Fibroblast of lung (primary cell): ENCODE data around the gene FBLN2. TPM values are rescaled to one million over a fixed set of nuclear protein-coding genes. Genes with fewer than 3 reads are reported as not detected.

Source experiments
- DNase-seq, 2 donors: peaks; one replicate each; pipeline versions ENCODE4 v3.0.0 to v3.0.0-alpha.2; 2010; ENCODE audit warnings: low read depth in 2 of 2
- H2AFZ ChIP-seq: 2 replicates; pipeline ENCODE4 v1.5.1; 2012; ENCODE audit warnings: low read length, control low read depth, inconsistent platforms
- H3K27ac ChIP-seq: 2 replicates; pipeline ENCODE4 v1.5.1; 2011; ENCODE audit warnings: low read length, control low read depth; ENCODE audit not compliant: insufficient read depth
- H3K27me3 ChIP-seq: 2 replicates; pipeline ENCODE4 v1.5.1; 2011; ENCODE audit warnings: mild to moderate bottlenecking, low read length; ENCODE audit not compliant: control insufficient read depth, insufficient read depth
- H3K36me3 ChIP-seq: 2 replicates; pipeline ENCODE4 v1.5.1; 2011; ENCODE audit warnings: low read length; ENCODE audit not compliant: control insufficient read depth, insufficient read depth
- H3K4me1 ChIP-seq: 2 replicates; pipeline ENCODE4 v1.5.1; 2011; ENCODE audit warnings: low read length; ENCODE audit not compliant: control insufficient read depth, insufficient read depth; ENCODE audit errors: extremely low read depth
- H3K4me2 ChIP-seq: 2 replicates; pipeline ENCODE4 v1.5.1; 2011; ENCODE audit warnings: low read length, control low read depth; ENCODE audit not compliant: insufficient read depth; ENCODE audit errors: extremely low read depth
- H3K4me3 ChIP-seq, 4 experiments: fragments of 200-600 bp in 1 of 4; sonication (generic) in 1 of 4; replicated peaks in 1 of 4; 2 replicates each; pipeline ENCODE4 v1.5.1; 2011 to 2016; ENCODE audit warnings: low read length in 4 of 4, low read depth in 3 of 4, mild to moderate bottlenecking in 3 of 4, control low read depth in 2 of 4, inconsistent platforms in 1 of 4, mixed read lengths in 1 of 4; ENCODE audit not compliant: insufficient read depth in 1 of 4; ENCODE audit errors: control extremely low read depth in 1 of 4
- H3K79me2 ChIP-seq: 2 replicates; pipeline ENCODE4 v1.5.1; 2012; ENCODE audit warnings: mild to moderate bottlenecking, low read length, inconsistent platforms; ENCODE audit not compliant: control insufficient read depth, insufficient read depth
- H3K9ac ChIP-seq: 2 replicates; pipeline ENCODE4 v1.5.1; 2011; ENCODE audit warnings: mild to moderate bottlenecking, low read length, control low read depth; ENCODE audit not compliant: insufficient read depth
- H3K9me3 ChIP-seq: 2 replicates; pipeline ENCODE4 v1.5.1; 2012; ENCODE audit warnings: low read depth, low read length; ENCODE audit not compliant: control insufficient read depth, insufficient read depth
- H4K20me1 ChIP-seq: 2 replicates; pipeline ENCODE4 v1.5.1; 2011; ENCODE audit warnings: low read length; ENCODE audit not compliant: control insufficient read depth, insufficient read depth; ENCODE audit errors: extremely low read depth
- CTCF ChIP-seq, 2 donors: IDR thresholded peaks in 1 of 2; conservative IDR thresholded peaks in 1 of 2; 1 replicate in 1 of 2; 2 replicates in 1 of 2; pipeline ENCODE4 v1.5.1; 2011 to 2012; ENCODE audit warnings: low read length in 2 of 2, control low read depth in 1 of 2, inconsistent platforms in 1 of 2, low read depth in 1 of 2, mild to moderate bottlenecking in 1 of 2
- EZH2 ChIP-seq: IDR thresholded peaks from 2 replicates; pipeline ENCODE4 v1.5.1; 2012; ENCODE audit warnings: low read length, control low read depth, mild to moderate bottlenecking; ENCODE audit errors: missing control alignments
- polyA plus RNA-seq, 2 donors: library from polyadenylated mRNA; depleted of rRNA in 1 of 2; stranded (reverse) in 1 of 2; unstranded in 1 of 2; fragments of >200 nt; gene quantifications; 2 replicates each; pipeline ENCODE4 v1.2.1, GENCODE V29; 2011 to 2012; ENCODE audit warnings: missing spikeins in 1 of 2
- total RNA-seq: library from RNA; depleted of rRNA; stranded (reverse); fragments of >200 nt; gene quantifications from 2 replicates; pipeline ENCODE4 v1.2.1, GENCODE V29; 2014

FBLN2 gene
- total and polyA plus RNA-seq, 2 donors (not counting 1 experiment from before 2014, with no cell fraction given), result 25.4 to 138 TPM

GRCh38 chr3:13652728-13653127, 103.8 kb downstream of the FBLN2 start:
- no peak for TF ChIP-seq CTCF (conservative IDR thresholded peaks at IDR 0.05 in 1 of 2, IDR thresholded peaks at IDR 0.05 in 1 of 2; ENCODE audit: low read depth in 1 of 2, low read length in 2 of 2)
- TF ChIP-seq EZH2, result no peak

GRCh38 chr3:13653631-13654279, 104.8 kb downstream of the FBLN2 start:
- no peak overlapping the region for H3K4me2 ChIP-seq
- H3K27me3 ChIP-seq, result no peaks in the 10 kb centered on the region
- H3K4me1 ChIP-seq, result no peaks in the 10 kb centered on the region
- DNase-seq, result no peak
- no peak overlapping the region for H3K27ac ChIP-seq
- TF ChIP-seq EZH2, result no peak
- no peak for TF ChIP-seq CTCF (conservative IDR thresholded peaks at IDR 0.05 in 1 of 2, IDR thresholded peaks at IDR 0.05 in 1 of 2; ENCODE audit: low read depth in 1 of 2, low read length in 2 of 2)
- H3K36me3 ChIP-seq, result no peaks in the 10 kb centered on the region
- H3K79me2 ChIP-seq, result no peaks in the 10 kb centered on the region
- no peak overlapping the region for H2AFZ ChIP-seq
- no peaks in the 10 kb centered on the region for H4K20me1 ChIP-seq
- no peaks in the 10 kb centered on the region for H3K9me3 ChIP-seq
- no peak overlapping the region for H3K4me3 ChIP-seq
- no peak overlapping the region for H3K9ac ChIP-seq

More at GRCh38 chr3:13652728-13653127, 103.8 kb downstream of the FBLN2 start:
- H3K4me3 ChIP-seq, result no peak overlapping the region
- no peaks in the 10 kb centered on the region for H3K27me3 ChIP-seq
- H2AFZ ChIP-seq, result no peak overlapping the region
- H4K20me1 ChIP-seq, result no peaks in the 10 kb centered on the region
- H3K4me1 ChIP-seq, result no peaks in the 10 kb centered on the region
- no peaks in the 10 kb centered on the region for H3K36me3 ChIP-seq
- DNase-seq, result no peak
- no peaks in the 10 kb centered on the region for H3K9me3 ChIP-seq
- no peak overlapping the region for H3K27ac ChIP-seq
- no peak overlapping the region for H3K9ac ChIP-seq
- H3K79me2 ChIP-seq, result no peaks in the 10 kb centered on the region
- no peak overlapping the region for H3K4me2 ChIP-seq

DNA sequence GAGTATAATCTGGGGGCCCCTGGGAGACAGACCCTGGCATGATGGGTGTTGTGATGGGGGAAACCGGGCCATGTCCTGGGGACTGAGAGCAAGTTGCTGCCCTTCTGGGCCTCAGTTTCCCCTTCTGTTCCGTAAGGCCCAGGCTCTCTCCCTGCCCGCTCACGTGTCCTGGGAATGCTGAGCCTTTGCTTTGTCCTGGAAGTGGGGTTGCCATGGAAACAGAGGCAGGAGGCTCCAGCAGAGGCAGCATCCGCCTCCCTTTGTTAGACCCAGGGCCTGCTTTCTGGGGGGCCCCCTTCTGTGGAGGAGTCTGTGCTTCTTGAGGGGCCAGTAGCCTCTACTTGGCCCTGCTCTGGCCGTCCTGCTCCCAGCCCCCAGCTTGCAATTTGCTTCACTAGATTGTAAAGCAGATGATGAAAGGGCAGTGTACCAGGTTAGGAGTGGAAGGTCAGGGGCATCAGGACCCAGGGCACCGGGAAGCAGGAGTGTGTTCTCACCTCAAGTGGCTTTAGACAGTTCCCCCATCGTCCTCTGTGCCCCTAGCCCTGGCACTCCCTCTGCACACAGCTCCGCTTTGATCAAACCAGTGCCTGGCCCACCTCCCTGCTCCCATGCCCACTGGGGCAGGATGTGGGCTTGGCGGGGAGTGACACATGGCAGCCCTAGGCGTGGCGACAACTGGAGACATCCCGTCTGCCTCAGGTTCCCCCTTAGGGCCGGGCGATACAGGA, 105.6 kb downstream of the FBLN2 start:
- no peak overlapping the region for H2AFZ ChIP-seq
- TF ChIP-seq CTCF (conservative IDR thresholded peaks at IDR 0.05 in 1 of 2, IDR thresholded peaks at IDR 0.05 in 1 of 2; ENCODE audit: low read depth in 1 of 2, low read length in 2 of 2) (no peak), EZH2 (no peak)
- H3K4me3 ChIP-seq, result no peak overlapping the region
- peak overlapping the region; percentile 5 for H3K4me2 ChIP-seq
- H3K9me3 ChIP-seq, result no peaks in the 10 kb centered on the region
- H3K4me1 ChIP-seq, result no peaks in the 10 kb centered on the region
- no peaks in the 10 kb centered on the region for H3K79me2 ChIP-seq
- H4K20me1 ChIP-seq, result no peaks in the 10 kb centered on the region
- H3K36me3 ChIP-seq, result no peaks in the 10 kb centered on the region
- H3K9ac ChIP-seq, result no peak overlapping the region
- no peak overlapping the region for H3K27ac ChIP-seq
- DNase-seq, result no peak
- H3K27me3 ChIP-seq, result no peaks in the 10 kb centered on the region
